LNCAP (cell line): ENCODE data around the gene PPFIA2.

Experiments used
- CTCF ChIP-seq: fragments of 450-650 bp; IDR thresholded peaks from 2 replicates; pipeline ENCODE4 v1.5.1; 2017; ENCODE audit warnings: mild to moderate bottlenecking

The PPFIA2 gene

GRCh38 chr12:81758421-81759189 is 545 bp downstream of the PPFIA2 start:
- no peak for TF ChIP-seq CTCF

GRCh38 chr12:81757731-81758365 is 1.3 kb downstream of the PPFIA2 start:
- no peak for TF ChIP-seq CTCF

GRCh38 chr12:81729781-81730180 is 29.4 kb downstream of the PPFIA2 start:
- TF ChIP-seq CTCF, result no peak

- no peak for TF ChIP-seq CTCF
Observed at GRCh38 chr12:81727391-81727790, 31.8 kb downstream of the PPFIA2 start.

GRCh38 chr12:81726634-81727033 is 32.5 kb downstream of the PPFIA2 start:
- TF ChIP-seq CTCF, result no peak

- TF ChIP-seq CTCF, result no peak
Observed at GRCh38 chr12:81723361-81723760, 35.8 kb downstream of the PPFIA2 start.

GRCh38 chr12:81722004-81722403 is 37.1 kb downstream of the PPFIA2 start:
- TF ChIP-seq CTCF, result no peak
